Smooth muscle cell of the brain vasculature (primary cell): ENCODE data around the gene CHST8.

Experiments used
- DNase-seq: peaks from one replicate; pipeline ENCODE4 v3.0.0-alpha.2; 2012; ENCODE audit warnings: low read depth, low spot score

CHST8 gene

DNA sequence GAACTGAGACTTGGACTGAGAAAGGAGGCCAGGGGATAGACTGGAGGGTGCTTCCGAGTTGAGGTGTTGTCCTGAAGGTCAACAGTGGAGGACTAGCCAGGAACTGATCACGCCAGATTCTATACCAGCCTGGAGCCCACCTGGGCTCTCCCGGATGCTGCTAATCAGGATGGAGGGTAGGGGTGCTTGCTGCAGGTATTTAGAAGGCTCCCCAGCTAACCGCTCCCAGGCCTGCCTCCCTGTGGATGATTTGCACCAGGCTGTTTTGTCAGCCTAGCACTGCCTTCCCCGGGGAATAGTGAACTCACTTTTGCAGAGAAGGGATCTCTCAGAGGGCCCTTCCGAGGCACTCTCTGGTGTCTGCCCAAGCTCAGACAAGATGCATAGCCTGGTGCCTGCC lies 114.4 kb downstream of the CHST8 start:
- DNase-seq = no peak

DNA sequence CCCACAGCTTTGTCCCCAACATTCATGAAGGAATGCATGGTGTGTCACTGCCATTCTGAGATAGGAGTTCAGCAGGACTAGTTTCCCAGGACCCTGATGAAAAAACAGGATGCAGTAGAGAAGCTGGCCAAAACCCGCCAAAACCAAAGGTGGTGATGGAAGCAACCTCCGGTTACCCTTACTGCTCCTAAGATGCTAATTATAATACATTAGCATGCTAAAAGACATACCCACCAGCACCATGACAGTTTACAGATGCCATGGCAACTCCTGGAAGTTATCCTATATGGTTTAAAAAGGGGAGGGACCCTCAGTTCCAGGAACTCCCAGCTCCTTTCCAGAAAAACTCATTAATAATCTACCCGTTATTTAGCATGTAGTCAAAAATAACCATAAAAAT lies 115.0 kb downstream of the CHST8 start:
- no peak for DNase-seq

DNA sequence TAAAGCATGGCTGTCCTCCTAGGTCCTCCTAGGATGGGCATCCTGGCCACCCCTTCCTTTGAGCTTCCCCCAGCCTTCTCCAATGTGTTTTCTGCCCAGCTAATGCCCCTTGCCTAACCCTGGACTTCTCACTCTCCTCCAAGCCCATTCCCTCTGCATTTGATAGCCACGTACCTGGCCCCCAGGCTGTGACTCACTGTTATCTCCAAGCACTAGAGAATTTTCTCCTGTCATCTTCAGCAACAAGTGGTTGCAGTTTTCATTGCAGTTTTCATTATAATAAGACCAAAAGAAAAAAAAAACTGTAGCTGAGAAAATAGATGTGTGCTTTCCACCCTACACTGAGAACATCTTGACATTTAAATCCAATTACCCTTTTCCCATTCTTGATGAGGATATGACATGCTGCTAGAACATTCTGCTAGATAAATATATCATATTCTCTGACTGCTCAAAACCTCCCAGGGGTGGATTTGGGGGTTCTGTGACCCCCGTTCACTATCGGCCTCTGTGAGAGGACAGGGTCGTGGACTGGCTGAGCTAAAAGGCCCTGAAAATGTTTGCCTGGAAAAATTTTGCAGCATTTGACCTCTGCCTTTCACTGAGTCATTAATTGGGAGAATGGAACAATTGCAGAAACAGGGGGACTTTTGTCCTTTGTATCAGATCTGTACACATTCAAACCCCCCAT lies 116.1 kb downstream of the CHST8 start:
- no peak for DNase-seq

DNA sequence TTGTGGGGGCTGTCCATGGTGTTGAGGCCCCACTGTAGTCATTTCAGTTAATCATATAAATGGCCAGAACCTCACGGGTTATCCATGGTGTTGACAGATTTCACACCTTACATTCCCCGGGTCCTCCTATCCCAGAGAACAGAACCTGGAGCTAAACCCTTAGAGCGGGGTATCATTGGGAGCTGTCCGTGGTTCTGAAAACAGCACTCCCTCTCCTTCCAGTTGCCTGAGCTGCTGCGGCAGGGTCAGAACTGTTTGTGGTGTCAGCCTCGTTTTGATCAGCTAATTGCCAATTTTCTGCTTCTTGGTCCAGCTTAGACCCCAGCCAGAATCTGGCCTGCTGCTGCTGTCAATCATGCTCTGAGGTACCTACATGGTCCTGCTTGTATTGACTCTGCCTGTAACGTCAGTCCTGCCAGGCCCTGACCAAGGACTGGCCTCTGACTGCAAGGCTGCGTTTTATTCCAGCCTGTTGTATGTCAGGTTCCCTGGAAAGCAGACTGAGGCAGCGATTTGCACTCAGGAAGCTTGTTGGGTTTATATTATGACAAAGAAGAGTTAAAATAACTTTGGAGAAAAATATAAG lies 119.2 kb downstream of the CHST8 start:
- DNase-seq = no peak

DNA sequence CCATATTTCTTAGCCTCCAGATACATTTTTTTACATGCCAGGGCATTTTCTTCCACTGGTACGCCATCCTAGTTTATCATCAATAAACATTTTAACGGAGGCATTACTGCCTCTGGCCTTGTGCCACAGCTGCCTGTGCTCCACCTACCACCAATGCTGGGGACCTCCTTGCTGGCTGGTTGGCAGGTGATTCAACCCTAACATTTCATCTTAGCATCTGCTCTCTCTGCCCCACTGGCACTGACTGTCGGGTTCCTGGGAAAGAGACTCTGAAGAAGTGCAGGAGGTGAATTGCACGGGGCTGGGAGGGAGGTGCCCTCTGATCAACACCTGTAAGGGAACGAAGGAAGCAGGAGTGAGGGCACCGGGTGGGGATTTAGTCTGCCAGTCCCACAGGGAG lies 123.5 kb downstream of the CHST8 start:
- DNase-seq = no peak

DNA sequence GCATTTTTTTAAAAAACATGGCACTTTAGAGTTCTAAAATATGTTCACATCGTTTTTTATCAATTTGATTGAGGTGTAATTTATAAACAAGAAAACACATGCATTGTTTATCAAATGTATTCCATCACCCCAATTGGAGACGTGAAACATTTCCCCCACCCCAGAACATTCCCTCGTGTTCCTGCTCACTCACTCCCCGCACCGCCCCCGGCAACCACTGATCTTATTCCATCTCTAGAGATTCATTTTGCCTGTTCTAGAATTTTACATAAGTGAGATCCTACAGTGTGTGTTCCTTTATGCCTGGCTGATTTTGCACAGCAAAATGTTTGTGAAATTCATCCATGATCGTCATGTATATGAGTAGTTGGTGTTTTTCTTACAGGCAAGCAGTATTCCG lies 124.4 kb downstream of the CHST8 start:
- DNase-seq = no peak

DNA sequence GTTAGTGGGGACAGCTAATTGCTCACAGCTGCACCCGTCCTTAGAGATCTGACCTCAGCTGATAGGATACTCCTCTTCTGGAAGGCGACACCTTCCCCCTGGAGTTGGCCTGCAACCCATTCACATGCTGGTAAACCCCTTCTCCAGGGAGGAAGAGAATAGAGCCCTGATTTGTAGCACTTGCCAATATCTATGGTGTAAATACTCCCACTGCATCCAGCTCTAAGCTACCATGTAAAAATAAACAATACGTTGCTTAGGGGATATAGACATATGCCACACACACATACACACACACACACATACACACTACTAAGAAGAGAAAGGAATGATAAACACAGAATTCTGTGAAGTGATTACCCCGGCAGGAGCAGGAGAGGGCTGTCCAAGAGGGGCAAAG lies 125.5 kb downstream of the CHST8 start:
- DNase-seq = no peak

DNA sequence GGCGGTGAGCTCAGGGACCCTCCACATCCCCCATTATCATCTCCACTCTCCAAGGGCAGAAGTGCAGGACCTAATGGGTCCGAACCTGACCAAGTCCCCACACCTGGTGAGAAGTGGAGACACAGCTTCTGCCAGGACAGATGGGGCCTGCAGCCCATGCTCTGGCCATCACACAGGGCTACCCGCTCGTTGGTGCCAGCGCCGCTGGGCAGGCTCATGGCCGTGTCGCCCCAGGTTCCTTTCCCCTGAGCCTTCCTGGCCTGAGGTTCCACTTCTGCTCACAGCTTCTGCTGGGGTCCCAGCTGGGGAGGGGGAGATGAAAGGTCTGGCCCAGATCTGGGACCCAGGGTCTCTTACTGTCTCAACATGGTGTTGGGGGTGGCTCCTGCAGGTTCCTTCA lies 126.5 kb downstream of the CHST8 start:
- DNase-seq = no peak

DNA sequence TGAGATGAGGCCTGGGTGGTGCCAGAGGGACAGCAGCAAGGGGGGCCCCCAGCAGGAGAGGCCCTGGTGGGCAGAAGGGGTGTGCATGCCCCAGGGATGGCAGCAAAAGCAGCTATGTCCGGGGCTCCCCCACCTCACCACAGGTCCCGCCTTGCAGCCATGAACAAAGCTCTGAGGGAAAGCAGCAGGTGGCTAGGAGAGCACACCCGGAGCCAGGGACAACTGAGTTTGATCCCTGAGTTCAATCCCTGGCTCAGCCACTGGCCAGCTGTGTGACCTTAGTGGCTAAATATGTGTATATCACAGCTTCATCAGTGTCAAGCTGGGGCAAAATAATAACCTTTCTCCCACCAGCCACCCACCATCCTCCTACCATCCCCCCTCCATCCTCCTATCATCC lies 127.3 kb downstream of the CHST8 start:
- no peak for DNase-seq

DNA sequence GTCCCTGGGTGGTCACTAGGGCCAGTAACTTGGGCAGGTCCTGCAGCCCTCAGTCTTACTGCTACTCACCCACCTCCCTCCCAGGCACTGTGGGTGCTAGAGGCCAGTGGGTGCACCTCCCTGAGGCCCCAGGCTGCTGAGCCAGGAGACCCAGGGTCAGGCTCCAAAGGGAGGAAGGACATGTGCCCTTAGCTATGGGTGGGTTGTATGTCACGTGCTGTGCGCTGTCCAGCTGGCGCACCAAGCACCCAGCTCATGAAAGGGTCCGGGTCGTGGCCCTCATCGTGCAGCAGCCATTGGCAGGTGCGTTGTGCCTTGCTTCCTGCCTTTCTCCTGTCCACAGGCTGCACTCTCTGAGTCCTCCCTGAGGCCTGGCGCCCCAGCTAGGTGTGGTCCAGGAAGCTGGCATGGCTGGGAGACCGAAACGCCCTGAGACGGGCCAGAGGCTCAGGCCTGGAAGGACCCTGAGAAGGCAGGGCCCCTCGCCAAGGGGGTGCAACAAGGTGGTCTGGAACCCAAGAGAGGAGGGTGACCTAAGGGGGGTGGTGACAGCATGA lies 127.9 kb downstream of the CHST8 start:
- DNase-seq = no peak

DNA sequence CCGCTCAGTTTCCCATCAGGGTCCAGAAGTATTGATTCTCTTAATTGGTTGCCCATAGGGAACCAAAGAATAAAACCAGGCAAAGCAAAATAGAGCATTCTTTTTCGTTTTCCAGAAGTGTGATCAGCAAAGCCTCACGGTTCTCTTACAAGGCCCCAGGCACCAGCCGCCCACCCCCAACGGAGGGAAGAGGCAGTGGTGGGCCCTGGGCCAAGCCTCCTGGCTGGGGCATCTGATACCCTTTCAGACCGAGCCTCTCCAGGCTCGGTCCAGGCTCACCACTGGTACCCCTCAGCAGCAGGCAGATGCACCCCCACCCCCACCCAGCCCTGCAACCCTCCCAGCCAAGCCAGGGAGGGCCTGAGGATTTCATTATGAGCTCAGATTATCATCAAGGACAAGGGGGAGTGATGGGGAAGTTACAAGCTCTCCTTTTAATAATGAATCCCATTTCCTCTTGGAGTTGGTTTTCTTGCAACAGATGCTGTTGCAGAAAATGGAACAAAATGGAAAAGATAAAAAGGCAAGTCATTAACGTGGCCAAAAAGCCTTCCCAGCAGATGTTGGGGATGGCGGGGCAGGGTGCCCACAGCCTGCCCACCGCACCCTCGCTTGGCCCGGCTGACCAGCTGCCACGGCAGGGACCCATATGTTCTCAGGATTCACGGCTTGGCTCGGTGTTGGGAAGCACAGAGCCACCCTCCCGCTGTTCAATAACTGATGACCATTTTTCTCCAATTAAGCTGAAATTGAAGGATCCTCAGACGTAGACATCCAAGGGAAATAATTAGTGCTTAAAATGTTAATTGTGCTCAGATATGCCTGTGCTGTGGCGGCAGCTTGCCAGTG lies 129.1 kb downstream of the CHST8 start:
- no peak for DNase-seq

DNA sequence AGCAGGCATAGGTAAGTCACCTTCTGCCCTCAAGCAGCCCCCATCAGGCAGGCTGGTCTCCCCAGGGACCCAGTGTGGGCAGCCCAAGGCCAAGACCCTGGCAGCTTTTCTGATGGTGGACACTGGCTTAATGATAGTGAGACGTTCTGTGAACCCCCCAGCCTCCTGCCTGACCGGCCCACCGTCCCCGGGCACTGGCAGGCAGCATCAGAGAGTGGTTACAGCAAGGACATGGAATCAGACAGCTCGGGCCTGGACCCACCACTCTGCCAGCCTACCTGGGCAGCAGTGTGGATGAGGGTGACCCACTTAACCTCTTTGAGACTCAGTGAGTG lies 129.7 kb downstream of the CHST8 start:
- no peak for DNase-seq

DNA sequence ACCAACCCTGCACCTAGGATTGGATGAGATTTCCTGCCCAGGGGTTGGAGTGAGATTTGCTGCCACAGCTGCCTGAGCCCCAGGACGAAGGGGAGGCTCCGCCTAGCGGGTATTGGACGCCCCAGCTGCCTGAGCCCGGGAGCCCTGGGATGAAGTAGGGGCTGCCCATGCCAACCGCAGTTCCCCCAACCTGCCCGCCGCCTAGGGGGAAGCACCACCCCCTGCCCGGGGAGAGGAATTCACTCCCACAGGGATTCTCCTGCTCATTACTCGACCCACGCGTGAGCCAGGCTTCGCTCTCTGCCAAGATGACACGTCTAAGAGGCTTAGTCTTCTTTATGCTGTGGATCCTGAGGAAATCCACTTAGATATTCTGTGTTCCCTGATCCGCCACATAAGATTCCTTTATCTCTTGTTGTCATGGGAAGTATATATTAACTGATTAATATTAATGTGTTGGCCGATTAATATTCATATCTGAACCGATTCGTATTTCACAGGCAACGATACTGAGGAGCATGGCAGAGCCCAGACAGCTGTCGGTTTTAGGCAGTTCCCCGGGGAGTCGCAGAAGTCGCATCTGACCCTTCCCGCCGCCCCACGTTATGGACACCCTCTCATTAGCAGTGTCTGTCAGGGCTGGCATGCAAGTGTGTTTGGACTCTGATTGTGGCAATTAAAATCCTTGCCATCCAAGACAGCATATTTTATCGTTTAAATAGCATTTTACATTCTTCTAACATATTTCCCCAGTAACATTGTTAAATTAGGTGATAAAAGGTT lies 130.5 kb downstream of the CHST8 start:
- DNase-seq = no peak

DNA sequence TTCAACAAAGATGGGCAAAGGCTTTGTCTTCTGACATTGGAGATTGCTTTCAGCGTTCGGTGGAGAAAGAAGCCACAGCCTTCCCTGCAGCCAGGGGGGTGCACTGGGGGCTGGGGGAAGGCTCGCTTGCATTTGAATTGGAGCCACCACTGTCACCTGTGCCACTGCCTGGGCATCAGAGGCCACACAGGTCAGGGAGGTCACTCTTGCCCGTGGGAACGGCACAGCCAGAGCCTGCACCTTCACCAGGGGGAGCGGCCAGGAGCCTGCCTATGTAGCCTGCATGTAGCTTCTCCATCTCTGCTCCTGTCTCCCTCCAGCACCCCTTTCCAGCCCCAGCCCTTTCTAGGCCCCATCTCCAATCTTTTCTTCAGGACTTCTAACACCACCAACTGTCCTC lies 131.2 kb downstream of the CHST8 start:
- DNase-seq = no peak

DNA sequence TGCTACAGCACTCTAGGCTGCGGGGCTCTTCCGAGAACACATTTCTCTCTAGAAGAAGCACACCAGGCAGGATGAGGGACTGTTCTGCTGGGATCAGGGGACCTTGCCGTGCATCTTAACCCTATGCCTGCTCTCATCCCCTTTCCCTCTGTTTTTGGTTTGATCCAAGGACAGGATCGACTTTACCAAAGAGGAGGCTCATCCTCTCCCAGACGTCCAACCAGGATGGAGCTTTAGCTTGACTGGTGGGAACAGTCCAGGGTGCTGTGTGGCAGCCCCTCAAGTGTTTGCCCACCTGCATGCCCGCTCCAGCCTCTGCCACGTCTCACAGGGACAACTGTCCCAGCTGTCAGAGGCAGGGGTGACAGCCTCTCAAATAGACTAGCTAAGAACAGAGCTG lies 132.6 kb downstream of the CHST8 start:
- DNase-seq = no peak

DNA sequence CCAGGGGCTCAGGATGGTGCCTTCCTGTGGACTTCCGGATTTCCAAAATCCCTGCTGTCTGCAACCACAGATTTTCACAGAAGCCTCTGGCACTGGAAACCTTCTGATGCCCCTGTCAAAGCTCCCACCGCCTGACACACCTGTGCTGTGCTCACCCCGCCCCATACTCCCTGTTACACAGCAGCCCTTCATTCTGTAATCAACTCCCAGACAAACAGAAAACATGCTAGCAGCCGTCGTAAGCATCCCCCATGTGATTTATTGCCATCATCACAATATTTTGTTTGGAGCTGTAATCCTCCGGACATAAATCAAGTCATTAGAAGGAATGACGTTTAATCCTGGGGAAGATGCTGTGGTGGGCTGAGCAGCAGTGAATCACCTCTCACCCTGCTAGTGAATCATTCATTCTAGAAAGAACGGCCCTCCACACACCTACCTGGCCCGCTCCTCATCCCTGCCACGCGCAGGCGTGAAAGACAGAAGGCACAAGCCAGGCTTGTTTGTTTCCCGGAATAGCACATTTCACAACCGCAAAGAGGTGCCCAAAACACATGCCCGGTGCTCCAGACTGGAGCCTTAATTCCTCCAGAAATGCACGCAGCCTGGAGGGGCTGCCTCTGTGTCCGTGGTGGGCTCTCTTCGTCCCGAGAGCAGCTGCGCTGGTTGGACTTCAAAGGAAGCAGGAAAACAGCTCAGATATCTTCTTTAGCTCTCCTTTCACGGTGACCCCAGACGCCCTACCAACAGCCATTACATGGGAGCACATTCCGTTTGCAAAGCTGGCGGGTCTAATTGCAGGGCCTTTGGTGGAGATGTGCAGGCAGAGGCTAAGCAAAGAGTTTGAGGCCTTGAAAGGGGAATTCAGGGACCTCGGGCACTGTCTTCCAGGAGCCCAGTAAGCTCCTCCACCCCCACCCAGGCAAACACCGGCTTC lies 133.6 kb downstream of the CHST8 start:
- DNase-seq = no peak

DNA sequence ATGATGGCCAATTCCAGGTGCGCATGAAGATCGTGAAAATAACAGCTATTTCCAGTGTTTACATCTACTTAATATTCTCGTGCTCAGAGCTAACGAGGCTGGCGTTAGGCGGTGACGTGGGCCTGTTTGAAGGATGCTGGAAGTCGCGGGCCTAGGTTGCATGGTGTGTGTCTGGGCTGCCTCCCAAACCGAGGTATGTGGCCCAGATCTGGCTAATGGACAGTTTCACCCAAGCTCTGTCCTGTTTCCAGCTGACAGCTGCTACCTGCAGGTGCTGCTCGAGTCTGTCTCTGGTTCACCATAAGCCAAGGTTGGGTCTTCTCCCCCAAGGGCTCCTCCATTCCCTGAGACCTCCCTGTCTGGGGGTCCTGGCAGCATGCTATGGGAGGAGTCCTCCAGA lies 134.4 kb downstream of the CHST8 start:
- DNase-seq = no peak

DNA sequence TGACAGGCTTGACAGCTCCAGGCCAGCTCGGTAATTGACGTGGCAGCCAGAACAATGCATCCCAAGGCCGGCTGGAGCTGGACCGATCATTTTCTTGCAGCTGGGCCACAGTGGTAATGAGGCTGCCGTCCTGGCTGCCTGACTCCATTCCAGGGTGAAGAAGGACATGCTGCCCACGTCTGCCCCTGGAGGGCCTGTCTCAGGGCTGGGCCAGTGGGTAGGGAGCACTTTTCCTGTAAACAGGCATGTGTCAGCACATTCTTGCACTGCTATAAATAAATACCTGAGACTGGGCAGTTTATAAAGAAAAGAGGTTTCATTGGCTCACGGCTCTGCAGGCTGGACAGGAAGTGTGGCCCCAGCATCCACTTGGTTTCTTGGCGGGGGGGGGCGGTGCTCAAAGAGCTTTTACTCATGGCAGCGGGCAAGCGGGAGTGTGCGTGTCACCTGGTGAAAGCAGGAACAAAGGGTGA lies 136.8 kb downstream of the CHST8 start:
- DNase-seq = no peak

DNA sequence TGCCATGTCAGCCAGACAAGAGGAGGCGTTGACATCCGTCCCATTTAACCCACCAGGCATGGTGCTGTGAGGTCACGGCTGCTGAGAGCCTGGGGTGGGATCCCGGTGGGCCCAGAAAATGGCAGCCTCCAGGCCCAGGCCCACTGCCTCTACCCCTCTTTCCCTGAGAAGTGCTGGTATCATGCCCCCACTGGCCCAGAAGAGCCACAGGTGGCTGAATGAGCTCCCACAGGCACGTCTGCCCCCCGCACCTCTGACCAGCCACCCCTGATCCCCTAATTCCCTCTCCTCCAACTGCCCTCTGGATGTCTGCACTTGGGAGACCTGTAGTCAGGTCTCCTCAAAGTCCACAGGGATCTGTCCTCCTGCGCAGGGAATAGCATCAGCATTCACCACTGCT lies 137.6 kb downstream of the CHST8 start:
- no peak for DNase-seq

DNA sequence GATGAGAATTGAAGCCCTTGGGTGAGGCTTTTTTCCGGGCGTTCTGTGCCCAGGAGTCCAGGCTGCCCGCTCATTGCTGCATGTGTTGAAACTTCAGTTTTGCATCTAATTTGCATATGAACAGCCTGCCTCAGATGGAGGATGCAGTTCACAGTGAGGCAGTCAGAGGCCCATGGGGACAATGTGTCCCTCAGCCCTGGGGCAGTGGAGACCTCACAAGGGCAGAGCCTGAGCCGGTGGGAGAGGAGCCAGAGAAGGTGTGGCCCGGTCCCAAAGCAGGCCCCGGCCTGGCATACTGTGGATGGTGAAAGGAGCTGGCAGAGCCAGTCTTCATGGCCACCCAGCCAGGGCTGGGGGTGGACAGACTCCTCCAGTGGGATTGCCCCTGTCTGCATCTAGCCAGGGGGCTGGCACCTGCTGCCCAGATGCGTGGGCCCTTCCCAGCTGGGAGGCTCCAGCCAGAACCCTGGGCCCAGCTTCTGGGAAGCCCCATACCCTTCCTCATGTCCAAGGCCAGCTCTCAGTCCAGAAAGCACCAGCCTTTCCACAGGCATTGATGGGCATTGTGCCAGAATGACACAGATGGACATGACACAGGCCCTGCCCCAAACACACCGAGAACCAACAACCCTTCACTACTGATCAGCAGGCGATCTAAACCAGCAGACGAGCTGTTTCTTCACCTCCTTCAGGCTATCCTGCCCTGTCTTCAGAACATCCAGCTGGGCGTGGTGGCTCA lies 142.0 kb downstream of the CHST8 start:
- DNase-seq = no peak
